Measurements from ENCODE around the gene HAX1. TPM values are rescaled to one million over a fixed set of nuclear protein-coding genes. Genes with fewer than 3 reads are reported as not detected.

Gene HAX1
- total and polyA plus RNA-seq, 2 of the 8 experiments (the other 6 are each of a cell fraction or from before 2014, with no cell fraction given): 82.2 to 115 TPM

- TF ChIP-seq ATF2 (IDR thresholded peaks at IDR 0.05; ENCODE audit: low read length): peak; percentile 77
- peak; percentile 85; the same call in 1 of the 2 replicates for TF ChIP-seq CEBPB (IDR thresholded peaks at IDR 0.05; ENCODE audit: low read depth, low read length)
- TF ChIP-seq HDAC2 (IDR thresholded peaks at IDR 0.05; ENCODE audit: borderline replicate concordance in 1 of 2, low read depth in 2 of 2, low read length in 2 of 2): peak in 1 of 2 experiments; percentile 51; a peak in 1 of 4 replicates
- TF ChIP-seq MAFK (IDR thresholded peaks at IDR 0.05; ENCODE audit: low read depth, low read length): no peak
- no peak for TF ChIP-seq USF2 (IDR thresholded peaks at IDR 0.05; ENCODE audit: low read length)
- no peak for TF ChIP-seq GABPA (IDR thresholded peaks at IDR 0.05; ENCODE audit: borderline replicate concordance, insufficient read depth, low read length)
- no peak for TF ChIP-seq YY1 (IDR thresholded peaks at IDR 0.05; ENCODE audit: low read depth, low read length)
- no peak for TF ChIP-seq TEAD4 (IDR thresholded peaks at IDR 0.05; ENCODE audit: low read depth, low read length)
- TF ChIP-seq CBX8 (IDR thresholded peaks at IDR 0.05; ENCODE audit: borderline replicate concordance, low read depth, low read length): no peak
- no peak for TF ChIP-seq GTF2F1 (IDR thresholded peaks at IDR 0.05; ENCODE audit: borderline replicate concordance, low read depth, low read length)
- no peak for TF ChIP-seq CTBP2 (IDR thresholded peaks at IDR 0.05; ENCODE audit: borderline replicate concordance, insufficient read depth, insufficient read length, low read length)
- no peak for TF ChIP-seq EZH2 (IDR thresholded peaks at IDR 0.05; ENCODE audit: low read depth, low read length, severe bottlenecking)
- peak; percentile 70 for TF ChIP-seq BACH1 (IDR thresholded peaks at IDR 0.05; ENCODE audit: low read length)
- TF ChIP-seq SP2 (IDR thresholded peaks at IDR 0.05; ENCODE audit: low read length): no peak
- peak in 1 of 2 experiments; percentile 53; a peak in 2 of 3 replicates for TF ChIP-seq POLR2A (IDR thresholded peaks at IDR 0.05; ENCODE audit: control extremely low read depth in 1 of 2, low read depth in 2 of 2, low read length in 2 of 2)
- TF ChIP-seq FOSL1 (IDR thresholded peaks at IDR 0.05; ENCODE audit: insufficient read depth, low read depth, low read length): no peak
- TF ChIP-seq EP300 (IDR thresholded peaks at IDR 0.05; ENCODE audit: borderline replicate concordance in 1 of 2, low read depth in 2 of 2, low read length in 2 of 2): no peak
- no peak for TF ChIP-seq SUZ12 (IDR thresholded peaks at IDR 0.05; ENCODE audit: low read length)
- TF ChIP-seq KDM4A (IDR thresholded peaks at IDR 0.05; ENCODE audit: low read depth, low read length, severe bottlenecking): peak; percentile 23
- peak; percentile 64 for TF ChIP-seq PHF8 (conservative IDR thresholded peaks at IDR 0.05; ENCODE audit: low read depth, low read length)
Observed at GRCh38 chr1:154272217-154272998, at the start of gene HAX1 (continued).

Measured in H1 (cell line).